Stimulated activated CD4-positive, alpha-beta T cell treated with anti-CD3 and anti-CD28 coated beads, Interleukin-15, amount 100 ng/mL, for 48 hours (primary cell): ENCODE measurements around the gene RASSF4.
"Not testable (repeated sequence)": the region's sequence is repeated elsewhere in the genome, so short reads cannot be mapped to it uniquely, and the experiment has no call there.

ENCODE experiments used
- DNase-seq, 2 donors: peaks; one replicate each; pipeline ENCODE4 v3.0.0-alpha.2; 2020; ENCODE audit warnings: low read depth in 2 of 2

RASSF4 gene

DNA sequence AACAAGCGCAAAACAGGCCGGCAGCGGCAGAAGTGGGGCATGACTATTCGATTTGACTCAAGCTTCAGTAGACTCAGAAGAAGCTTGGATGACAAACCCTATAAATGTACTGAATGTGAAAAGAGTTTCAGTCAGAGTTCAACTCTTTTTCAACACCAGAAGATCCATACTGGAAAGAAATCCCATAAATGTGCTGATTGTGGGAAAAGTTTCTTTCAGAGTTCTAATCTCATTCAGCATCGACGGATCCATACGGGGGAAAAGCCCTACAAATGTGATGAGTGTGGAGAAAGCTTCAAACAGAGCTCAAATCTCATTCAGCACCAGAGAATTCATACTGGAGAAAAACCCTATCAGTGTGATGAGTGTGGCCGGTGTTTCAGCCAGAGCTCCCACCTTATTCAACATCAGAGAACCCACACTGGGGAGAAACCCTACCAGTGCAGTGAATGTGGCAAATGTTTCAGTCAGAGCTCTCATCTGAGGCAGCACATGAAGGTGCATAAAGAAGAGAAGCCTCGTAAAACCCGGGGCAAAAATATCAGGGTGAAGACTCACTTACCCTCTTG lies 43.9 kb downstream of the RASSF4 start:
- no peak for DNase-seq

DNA sequence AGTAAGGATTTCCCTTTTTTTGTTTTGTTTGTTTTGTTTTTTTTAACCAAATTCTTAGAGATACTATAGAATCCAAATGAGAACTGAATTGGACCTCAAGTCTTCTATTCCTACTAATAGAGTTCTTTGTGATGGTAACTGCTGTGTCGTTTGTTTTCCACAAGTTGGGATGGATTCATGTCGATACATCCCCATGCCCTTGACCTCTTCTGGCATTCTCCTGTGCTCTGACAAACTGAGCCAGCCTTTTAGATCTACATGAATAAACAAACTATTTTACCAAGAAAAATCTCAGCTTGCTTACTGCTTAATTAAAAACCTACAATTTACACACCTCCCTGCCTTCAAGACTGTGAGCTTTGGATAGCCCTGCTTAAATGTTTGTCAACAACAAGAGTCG lies 45.1 kb downstream of the RASSF4 start:
- DNase-seq, result no peak

DNA sequence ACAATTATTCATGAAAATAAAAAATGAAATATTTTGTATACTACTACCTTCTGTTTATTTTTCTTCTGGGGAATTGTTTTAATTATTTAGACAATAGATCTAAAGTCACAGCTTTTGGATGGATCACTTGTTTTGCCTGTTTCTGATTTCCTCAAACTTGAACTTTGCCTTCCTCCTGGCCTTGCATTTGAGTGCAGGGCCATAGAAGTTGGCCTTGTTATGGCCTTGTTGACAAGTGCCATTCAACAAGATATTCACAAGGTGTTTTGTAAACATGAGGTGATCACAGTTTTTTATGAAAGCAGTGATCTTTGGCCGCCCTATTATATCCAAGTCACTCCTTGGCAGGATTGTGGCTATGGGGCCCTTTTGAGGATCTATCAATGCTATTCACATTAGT lies 45.7 kb downstream of the RASSF4 start:
- DNase-seq, result no peak

DNA sequence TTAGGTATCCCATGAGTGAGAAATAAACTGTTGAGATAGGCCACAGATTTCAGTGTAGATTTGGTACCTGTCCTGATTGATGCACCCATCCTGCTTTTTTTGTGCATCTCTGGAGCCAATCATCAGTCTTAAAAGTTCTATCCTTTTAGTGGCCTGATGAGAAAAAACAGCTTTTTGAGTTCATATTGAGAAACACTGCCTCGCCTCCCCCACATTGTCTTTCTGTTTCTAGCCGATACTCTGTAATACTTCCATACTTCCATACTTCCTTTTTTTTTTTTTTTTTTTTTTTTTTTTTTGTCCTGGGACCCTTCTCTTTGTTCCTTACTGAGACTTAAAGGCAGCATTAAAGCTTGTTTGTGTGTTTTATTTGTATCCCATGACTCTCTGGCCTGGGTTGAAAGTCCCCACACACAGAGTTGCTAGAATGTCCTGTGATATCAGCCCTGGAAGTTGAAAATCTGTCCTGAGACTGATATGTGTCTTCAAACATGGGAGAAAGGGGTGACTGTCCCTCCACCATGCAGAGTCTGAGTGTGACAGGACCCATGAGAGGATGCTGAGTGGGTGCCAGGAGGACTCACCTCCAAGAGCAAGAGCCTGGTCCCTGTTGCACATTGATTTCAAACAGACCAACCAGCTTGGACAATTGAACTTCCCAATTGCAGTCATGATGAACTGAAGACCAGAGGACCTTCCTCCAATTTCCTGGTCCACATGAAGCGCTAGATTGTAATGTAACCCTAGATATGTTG lies 46.9 kb downstream of the RASSF4 start:
- no peak for DNase-seq

DNA sequence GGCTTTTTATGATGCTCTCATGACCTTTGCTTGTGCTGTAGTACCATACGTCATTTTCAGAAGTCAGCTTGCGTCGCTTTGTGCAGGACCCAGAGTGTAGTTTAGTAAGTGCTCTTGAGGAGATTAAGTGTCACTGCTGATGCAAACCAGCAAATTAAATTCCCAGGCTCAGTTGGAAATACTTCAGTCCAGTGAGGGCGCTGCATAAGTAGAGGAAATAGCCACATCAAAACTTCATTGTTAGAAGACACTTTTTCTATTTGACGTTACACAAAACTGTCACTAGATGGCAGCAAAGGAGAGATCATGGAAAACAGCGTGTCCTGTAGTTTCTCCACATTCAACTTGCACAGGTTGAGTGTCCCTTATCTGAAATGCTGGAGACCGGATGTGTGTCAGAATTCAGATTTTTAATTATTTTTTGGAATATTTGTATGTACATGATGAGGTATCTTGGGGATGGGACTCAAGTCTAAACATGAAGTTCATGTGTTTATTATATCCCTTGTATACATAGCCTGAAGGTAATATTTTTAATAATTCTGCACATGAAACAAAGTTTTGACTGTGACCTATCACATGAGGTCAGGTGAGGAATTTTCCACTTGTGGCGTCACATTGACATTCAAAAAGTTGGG lies 49.0 kb downstream of the RASSF4 start:
- no peak for DNase-seq

DNA sequence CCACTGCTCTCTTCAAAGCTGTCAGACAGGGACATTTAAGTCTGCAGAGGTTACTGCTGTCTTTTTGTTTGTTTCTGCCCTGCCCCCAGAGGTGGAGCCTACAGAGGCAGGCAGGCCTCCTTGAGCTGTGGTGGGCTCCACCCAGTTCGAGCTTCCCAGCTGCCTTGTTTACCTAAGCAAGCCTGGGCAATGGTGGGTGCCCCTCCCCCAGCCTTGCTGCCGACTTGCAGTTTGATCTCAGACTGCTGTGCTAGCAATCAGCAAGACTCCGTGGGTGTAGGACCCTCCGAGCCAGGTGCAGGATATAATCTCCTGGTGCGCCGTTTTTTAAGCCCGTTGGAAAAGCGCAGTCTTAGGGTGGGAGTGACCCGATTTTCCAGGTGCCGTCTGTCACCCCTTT lies 55.0 kb downstream of the RASSF4 start:
- DNase-seq, result not testable (repeated sequence)

DNA sequence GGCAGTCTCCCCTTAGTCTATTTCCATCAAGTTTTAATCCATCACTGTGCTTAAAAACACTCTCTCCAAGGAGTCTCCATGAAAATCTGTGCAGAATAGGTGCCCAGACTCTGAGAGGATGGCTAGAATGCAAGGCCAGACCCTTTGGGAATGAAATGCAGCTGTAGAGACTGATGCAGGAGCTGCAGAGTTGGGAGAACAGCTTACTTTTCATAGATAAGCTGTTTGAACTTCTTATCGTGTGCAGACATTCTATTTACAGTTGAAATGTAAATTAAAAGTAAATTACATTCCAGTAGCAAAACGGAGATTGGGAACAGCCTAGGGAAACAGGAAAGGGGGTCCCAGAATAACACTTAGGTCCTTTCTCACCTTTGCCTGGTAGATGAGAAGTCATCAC lies 56.0 kb downstream of the RASSF4 start:
- DNase-seq, result no peak

DNA sequence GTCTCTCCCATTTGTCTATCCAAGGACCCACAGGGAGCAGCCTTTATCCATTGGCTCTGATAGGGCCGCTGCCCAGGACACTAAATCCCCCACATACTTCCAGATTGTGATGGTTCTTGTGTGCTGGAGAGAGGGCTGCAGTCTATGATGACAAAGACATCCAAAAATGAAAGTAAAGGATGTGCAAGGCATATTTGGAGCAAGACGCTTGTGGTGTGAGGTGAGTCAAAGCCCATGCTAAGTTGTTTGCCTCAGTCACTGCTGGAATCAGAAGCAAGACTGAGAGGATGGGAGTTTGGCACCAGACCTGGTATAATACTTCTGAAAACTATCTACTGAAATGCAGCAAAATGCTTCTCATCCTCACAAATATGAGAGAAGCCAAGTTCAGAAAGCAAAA lies 63.8 kb downstream of the RASSF4 start:
- DNase-seq, result no peak

DNA sequence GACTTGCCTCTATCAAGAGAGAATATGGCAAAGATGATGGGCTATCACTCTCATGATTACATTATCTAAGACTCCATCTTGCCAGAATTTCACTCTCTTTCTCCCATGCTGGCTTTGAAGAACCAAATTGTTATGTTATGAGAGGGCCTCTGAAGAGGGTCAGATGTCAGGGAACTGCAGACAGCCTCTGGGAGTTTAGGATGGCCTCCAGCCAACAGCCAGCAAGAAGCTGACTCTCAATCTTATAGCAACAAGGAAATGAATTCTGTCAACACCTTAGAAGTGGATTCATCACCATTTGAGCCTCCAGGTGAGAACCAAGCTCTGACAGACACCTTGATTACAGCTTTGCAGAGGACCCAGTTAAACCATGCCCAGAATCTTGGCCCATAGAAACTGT lies 74.7 kb downstream of the RASSF4 start:
- DNase-seq, result no peak

DNA sequence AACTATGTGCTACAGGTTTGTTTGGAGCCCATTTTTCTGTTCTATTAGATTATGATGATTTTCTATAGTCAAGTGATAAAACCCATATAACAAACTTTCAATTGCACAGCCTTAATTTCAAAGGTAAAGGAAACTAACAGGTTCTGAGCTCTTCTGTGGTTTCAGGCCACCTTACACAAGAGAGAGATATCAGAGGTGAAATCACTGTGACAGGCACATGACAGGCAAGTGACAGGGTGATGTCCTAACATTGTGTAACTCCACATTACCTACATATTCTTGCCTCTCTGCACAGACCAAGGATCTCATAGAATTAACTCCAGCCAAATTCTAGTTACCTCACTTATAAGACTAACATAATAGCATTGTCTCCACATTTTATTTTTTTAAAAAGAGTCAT lies 76.1 kb downstream of the RASSF4 start:
- DNase-seq, result no peak

DNA sequence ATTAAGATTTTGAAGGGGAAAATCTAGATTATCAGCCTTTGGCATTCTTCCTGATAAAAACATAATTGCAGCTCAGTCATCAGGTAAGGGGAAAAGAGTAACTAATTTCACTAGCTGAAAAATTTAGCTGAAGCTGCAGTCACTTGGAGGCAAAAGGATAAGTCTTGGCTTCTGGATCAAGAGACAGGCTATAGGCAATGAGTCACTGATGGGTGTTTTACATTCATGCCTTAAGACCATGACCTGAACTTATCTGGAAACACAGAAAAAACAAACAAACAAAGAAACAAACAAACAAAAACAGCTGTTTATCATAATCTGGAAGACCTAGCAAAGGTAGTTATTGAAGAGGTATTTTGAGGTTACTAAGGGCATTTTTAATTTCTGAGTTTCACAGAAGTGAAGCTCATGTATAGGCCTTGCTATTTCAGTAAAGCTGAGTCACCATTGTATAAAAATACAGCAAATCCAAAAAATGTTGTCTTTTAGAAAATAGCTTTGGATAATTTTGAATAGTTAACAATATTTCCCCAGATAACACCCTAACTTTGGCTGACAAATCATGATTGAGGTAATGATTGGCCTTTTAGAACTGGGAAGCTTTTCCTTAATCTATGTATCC lies 81.4 kb downstream of the RASSF4 start:
- DNase-seq, result no peak

DNA sequence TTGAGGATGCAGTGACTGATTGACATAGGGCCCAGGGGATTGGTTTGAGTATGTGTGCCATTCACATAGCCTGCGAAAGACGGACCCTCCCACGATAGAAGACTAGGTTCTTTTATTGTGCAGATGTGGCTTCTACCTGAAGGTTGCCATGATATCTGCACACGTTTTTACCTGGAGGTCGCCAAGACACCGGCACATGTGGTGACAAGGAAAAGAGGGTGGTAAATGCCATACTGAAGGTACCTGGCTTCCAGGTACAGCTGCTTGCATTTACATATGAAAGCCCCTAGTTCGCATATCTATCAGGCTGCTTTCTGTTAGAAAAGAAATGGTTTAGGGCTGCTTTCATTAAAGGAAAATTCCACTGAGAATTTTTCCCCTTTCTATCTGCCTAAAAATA lies 84.7 kb downstream of the RASSF4 start:
- no peak for DNase-seq
